A549 (cell line): Measurements from ENCODE around the gene HOXB7. TPM values are rescaled to one million over a fixed set of nuclear protein-coding genes. Genes with fewer than 3 reads are reported as not detected.

Source experiments
- ATAC-seq, 2 experiments: fragments of 200-7000 bp in 1 of 2; fragments of >200 bp in 1 of 2; cut with Nextera tagmentation in 1 of 2; cut with Tn5 transposase in 1 of 2; 3 replicates each; pipeline versions ENCODE4 v1.8.0 to v1.9.1; 2018 to 2020; ENCODE audit warnings: mild to moderate bottlenecking in 1 of 2, moderate library complexity in 1 of 2
- CTCF ChIA-PET: fragments of 300-600 bp; sonication (Branson Sonifier 250); formaldehyde crosslinking; extraction: SDS; loops from one replicate; lab custom pipeline; 2021; ENCODE audit warnings: antibody characterized with exemption, inconsistent platforms; lab: Yijun Ruan, JAX
- POLR2A ChIA-PET: fragments of 350-600 bp; formaldehyde crosslinking; extraction: SDS; loops from one replicate; lab custom pipeline; 2021; ENCODE audit warnings: antibody characterized with exemption, inconsistent platforms; lab: Yijun Ruan, JAX
- DNase-seq, 2 experiments: peaks; one replicate each; pipeline versions ENCODE4 v3.0.0 to v3.0.0-alpha.2; 2011 to 2016; ENCODE audit warnings: low read depth in 1 of 2, low spot score in 1 of 2
- FAIRE-seq: peaks from 2 replicates; lab custom pipeline; 2011; peaks lifted over from hg19 to GRCh38; lab: Jason Lieb, UNC
- H3K27ac ChIP-seq, 2 experiments: fragments of >200 bp; sonication (Bioruptor Twin); formaldehyde crosslinking; 3 replicates each; pipeline ENCODE4 v1.5.1; 2016 to 2017
- H3K4me1 ChIP-seq: fragments of >200 bp; sonication (Bioruptor Twin); formaldehyde crosslinking; 3 replicates; pipeline ENCODE4 v1.6.1; 2016
- H3K4me2 ChIP-seq: fragments of >200 bp; sonication (Bioruptor Twin); formaldehyde crosslinking; 3 replicates; pipeline ENCODE4 v1.6.1; 2016
- H3K4me3 ChIP-seq: fragments of >200 bp; sonication (Bioruptor Twin); formaldehyde crosslinking; 3 replicates; pipeline ENCODE4 v1.5.1; 2016
- H3K9me3 ChIP-seq: fragments of >200 bp; sonication (Bioruptor Twin); formaldehyde crosslinking; 3 replicates; pipeline ENCODE4 v1.6.1; 2016
- CEBPB ChIP-seq, 2 experiments: fragments of >200 bp in 1 of 2; sonication (Bioruptor Twin) in 1 of 2; formaldehyde crosslinking in 1 of 2; IDR thresholded peaks; 2 replicates each; pipeline ENCODE4 v1.6.1; 2012 to 2016
- FOSL2 ChIP-seq, 2 experiments: fragments of 450-650 bp in 1 of 2; fragments of >200 bp in 1 of 2; sonication (Bioruptor Twin) in 1 of 2; formaldehyde crosslinking; IDR thresholded peaks; 2 replicates each; pipeline versions ENCODE4 v1.5.0 to v1.6.1; 2016 to 2020; ENCODE audit warnings: mild to moderate bottlenecking in 1 of 2, moderate library complexity in 1 of 2
- FOXS1 ChIP-seq: fragments of 250-450 bp; sonication (Bioruptor Pico); IDR thresholded peaks from 2 replicates; pipeline ENCODE4 v1.5.0; 2020; ENCODE audit warnings: mild to moderate bottlenecking, moderate library complexity
- GATA3 ChIP-seq: IDR thresholded peaks from 2 replicates; pipeline ENCODE4 v1.6.1; 2012; ENCODE audit warnings: borderline replicate concordance
- HOXB13 ChIP-seq: fragments of 250-450 bp; sonication (Bioruptor Pico); IDR thresholded peaks from 2 replicates; pipeline ENCODE4 v1.5.0; 2020; ENCODE audit warnings: low read depth, mild to moderate bottlenecking, moderate library complexity
- JUN ChIP-seq, 2 experiments: fragments of >200 bp; sonication (Bioruptor Twin); formaldehyde crosslinking; IDR thresholded peaks; 2 replicates in 1 of 2; 3 replicates in 1 of 2; pipeline ENCODE4 v1.6.1; 2016 to 2017
- KDM5A ChIP-seq: fragments of 200-600 bp; sonication (generic); IDR thresholded peaks from 2 replicates; pipeline ENCODE4 v1.6.1; 2016; ENCODE audit warnings: antibody characterized with exemption, mild to moderate bottlenecking
- MYC ChIP-seq: IDR thresholded peaks from 2 replicates; pipeline ENCODE4 v1.6.1; 2012; ENCODE audit warnings: mild to moderate bottlenecking, inconsistent platforms, low read length, improper control_type of control experiment, borderline replicate concordance
- NPAS2 ChIP-seq: fragments of 250-450 bp; sonication (Bioruptor Pico); IDR thresholded peaks from 2 replicates; pipeline ENCODE4 v1.8.0; 2022; ENCODE audit warnings: mild to moderate bottlenecking, moderate library complexity, borderline replicate concordance
- NR3C1 ChIP-seq: fragments of >200 bp; sonication (Bioruptor Twin); formaldehyde crosslinking; IDR thresholded peaks from 3 replicates; pipeline ENCODE4 v1.6.1; 2017
- RARB ChIP-seq: fragments of 250-450 bp; sonication (Bioruptor Pico); IDR thresholded peaks from 2 replicates; pipeline ENCODE4 v1.8.0; 2021; ENCODE audit warnings: mild to moderate bottlenecking, moderate library complexity
- SMC3 ChIP-seq: fragments of >200 bp; sonication (Bioruptor Twin); formaldehyde crosslinking; IDR thresholded peaks from 3 replicates; pipeline ENCODE4 v1.6.1; 2018; ENCODE audit warnings: inconsistent platforms
- TFCP2L1 ChIP-seq: fragments of 250-450 bp; sonication (Bioruptor Pico); IDR thresholded peaks from 2 replicates; pipeline ENCODE4 v1.5.0; 2021; ENCODE audit warnings: mild to moderate bottlenecking
- ZFP36 ChIP-seq: fragments of 450-650 bp; IDR thresholded peaks from 2 replicates; pipeline ENCODE4 v1.6.1; 2014; ENCODE audit warnings: borderline replicate concordance; ENCODE audit not compliant: partially characterized antibody
- ZNF302 ChIP-seq: fragments of 250-450 bp; sonication (Bioruptor Pico); IDR thresholded peaks from 2 replicates; pipeline ENCODE4 v1.9.0; 2021; ENCODE audit warnings: inconsistent platforms, mild to moderate bottlenecking, moderate library complexity
- WGBS: methylation state at CpG from one replicate; pipeline ENCODE4 v1.1.6; 2017; ENCODE audit errors: missing lambda C conversion rate; 5-methylcytosine and 5-hydroxymethylcytosine counted together
- polyA plus RNA-seq, 4 experiments: library from polyadenylated mRNA; depleted of rRNA in 3 of 4; stranded (reverse); fragments of >200 nt; fragmentation: RNase III in 1 of 4; extraction: RNeasy Plus Mini Kit Qiagen cat#74134 plus additional on column Dnase treatment in 1 of 4; gene quantifications; 2 replicates in 3 of 4; 3 replicates in 1 of 4; pipeline ENCODE4 v1.2.3, GENCODE V29; 2011 to 2017
- TF ChIP-seq, protein P1 (sequence below): fragments of 250-450 bp; sonication (Bioruptor Pico); IDR thresholded peaks from 2 replicates; pipeline ENCODE4 v1.5.0; 2020; ENCODE audit warnings: low read depth, mild to moderate bottlenecking, moderate library complexity
- TF ChIP-seq, protein P2 (sequence below): IDR thresholded peaks from 2 replicates; pipeline ENCODE4 v1.6.1; 2012
- TF ChIP-seq, protein P3 (sequence below): fragments of 200-600 bp; sonication (generic); IDR thresholded peaks from 2 replicates; pipeline ENCODE4 v1.6.1; 2016; ENCODE audit warnings: antibody characterized with exemption, mild to moderate bottlenecking, moderate library complexity
- TF ChIP-seq, protein P4 (sequence below): fragments of >200 bp; sonication (Bioruptor Twin); formaldehyde crosslinking; IDR thresholded peaks from 3 replicates; pipeline ENCODE4 v1.6.1; 2016
- TF ChIP-seq, protein P5 (sequence below): fragments of >200 bp; sonication (Bioruptor Twin); formaldehyde crosslinking; IDR thresholded peaks from 3 replicates; pipeline ENCODE4 v1.5.1; 2016

The HOXB7 gene
- polyA plus RNA-seq, 2 of the 4 experiments (the other 2 are of a cell fraction): 22.3 to 32.3 TPM

- WGBS: 95% methylated on average over 43 of the region's 58 CpGs
- peak within 1 kb of the TSS; percentile 36 for H3K4me2 ChIP-seq
- H3K4me1 ChIP-seq: peaks cover 16% of the 10 kb centered on the region
- H3K27ac ChIP-seq: peak within 1 kb of the TSS in 1 of 2 experiments; percentile 31; a peak in 2 of 6 replicates
- no peaks in the 10 kb centered on the region for H3K9me3 ChIP-seq
- no peak for FAIRE-seq
- ATAC-seq: no peak
- no peak for DNase-seq
- H3K4me3 ChIP-seq: no peak within 1 kb of the TSS
- TF ChIP-seq, protein P1, sequence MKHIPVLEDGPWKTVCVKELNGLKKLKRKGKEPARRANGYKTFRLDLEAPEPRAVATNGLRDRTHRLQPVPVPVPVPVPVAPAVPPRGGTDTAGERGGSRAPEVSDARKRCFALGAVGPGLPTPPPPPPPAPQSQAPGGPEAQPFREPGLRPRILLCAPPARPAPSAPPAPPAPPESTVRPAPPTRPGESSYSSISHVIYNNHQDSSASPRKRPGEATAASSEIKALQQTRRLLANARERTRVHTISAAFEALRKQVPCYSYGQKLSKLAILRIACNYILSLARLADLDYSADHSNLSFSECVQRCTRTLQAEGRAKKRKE (CRISPR knock-in tag): no peak
- no peak for TF ChIP-seq SMC3
- TF ChIP-seq, protein P2, sequence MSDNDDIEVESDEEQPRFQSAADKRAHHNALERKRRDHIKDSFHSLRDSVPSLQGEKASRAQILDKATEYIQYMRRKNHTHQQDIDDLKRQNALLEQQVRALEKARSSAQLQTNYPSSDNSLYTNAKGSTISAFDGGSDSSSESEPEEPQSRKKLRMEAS: no peak
- TF ChIP-seq CEBPB (IDR thresholded peaks at IDR 0.05): no peak
- TF ChIP-seq RARB: no peak
- TF ChIP-seq, protein P3, sequence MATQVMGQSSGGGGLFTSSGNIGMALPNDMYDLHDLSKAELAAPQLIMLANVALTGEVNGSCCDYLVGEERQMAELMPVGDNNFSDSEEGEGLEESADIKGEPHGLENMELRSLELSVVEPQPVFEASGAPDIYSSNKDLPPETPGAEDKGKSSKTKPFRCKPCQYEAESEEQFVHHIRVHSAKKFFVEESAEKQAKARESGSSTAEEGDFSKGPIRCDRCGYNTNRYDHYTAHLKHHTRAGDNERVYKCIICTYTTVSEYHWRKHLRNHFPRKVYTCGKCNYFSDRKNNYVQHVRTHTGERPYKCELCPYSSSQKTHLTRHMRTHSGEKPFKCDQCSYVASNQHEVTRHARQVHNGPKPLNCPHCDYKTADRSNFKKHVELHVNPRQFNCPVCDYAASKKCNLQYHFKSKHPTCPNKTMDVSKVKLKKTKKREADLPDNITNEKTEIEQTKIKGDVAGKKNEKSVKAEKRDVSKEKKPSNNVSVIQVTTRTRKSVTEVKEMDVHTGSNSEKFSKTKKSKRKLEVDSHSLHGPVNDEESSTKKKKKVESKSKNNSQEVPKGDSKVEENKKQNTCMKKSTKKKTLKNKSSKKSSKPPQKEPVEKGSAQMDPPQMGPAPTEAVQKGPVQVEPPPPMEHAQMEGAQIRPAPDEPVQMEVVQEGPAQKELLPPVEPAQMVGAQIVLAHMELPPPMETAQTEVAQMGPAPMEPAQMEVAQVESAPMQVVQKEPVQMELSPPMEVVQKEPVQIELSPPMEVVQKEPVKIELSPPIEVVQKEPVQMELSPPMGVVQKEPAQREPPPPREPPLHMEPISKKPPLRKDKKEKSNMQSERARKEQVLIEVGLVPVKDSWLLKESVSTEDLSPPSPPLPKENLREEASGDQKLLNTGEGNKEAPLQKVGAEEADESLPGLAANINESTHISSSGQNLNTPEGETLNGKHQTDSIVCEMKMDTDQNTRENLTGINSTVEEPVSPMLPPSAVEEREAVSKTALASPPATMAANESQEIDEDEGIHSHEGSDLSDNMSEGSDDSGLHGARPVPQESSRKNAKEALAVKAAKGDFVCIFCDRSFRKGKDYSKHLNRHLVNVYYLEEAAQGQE: no peak
- ChIA-PET CTCF (interaction anchor here (1.0 kb wide), 1 partner anchor 225 kb away, joined by 3 read pairs; no protein-coding TSS in a partner anchor), POLR2A (no interaction called here)
Observed at GRCh38 chr17:48577946-48578615, 32.7 kb downstream of the HOXB7 start, which contains the start of gene HOXB4. Gene HOXB4, minus strand, starts transcription at chr17:48578350. Its CDS starts 31 bp downstream, at chr17:48578319.

- DNase-seq (no peak), FAIRE-seq (no peak), ATAC-seq (no peak)
- 90% methylated on average over 19 of the region's 19 CpGs for WGBS
- no peaks in the 10 kb centered on the region for H3K9me3 ChIP-seq
- ChIA-PET CTCF (no interaction called here), POLR2A (no interaction called here)
- H3K4me2 ChIP-seq: peak overlapping the region; percentile 36
- H3K27ac ChIP-seq: peak overlapping the region in 1 of 2 experiments; percentile 31; a peak in 2 of 6 replicates
- H3K4me3 ChIP-seq: no peak overlapping the region
- H3K4me1 ChIP-seq: peaks cover 16% of the 10 kb centered on the region
- TF ChIP-seq, protein P4, sequence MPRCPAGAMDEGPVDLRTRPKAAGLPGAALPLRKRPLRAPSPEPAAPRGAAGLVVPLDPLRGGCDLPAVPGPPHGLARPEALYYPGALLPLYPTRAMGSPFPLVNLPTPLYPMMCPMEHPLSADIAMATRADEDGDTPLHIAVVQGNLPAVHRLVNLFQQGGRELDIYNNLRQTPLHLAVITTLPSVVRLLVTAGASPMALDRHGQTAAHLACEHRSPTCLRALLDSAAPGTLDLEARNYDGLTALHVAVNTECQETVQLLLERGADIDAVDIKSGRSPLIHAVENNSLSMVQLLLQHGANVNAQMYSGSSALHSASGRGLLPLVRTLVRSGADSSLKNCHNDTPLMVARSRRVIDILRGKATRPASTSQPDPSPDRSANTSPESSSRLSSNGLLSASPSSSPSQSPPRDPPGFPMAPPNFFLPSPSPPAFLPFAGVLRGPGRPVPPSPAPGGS: no peak
- TF ChIP-seq ZNF302 (CRISPR knock-in tag) (no peak), KDM5A (no peak), FOXS1 (no peak), FOSL2 (IDR thresholded peaks at IDR 0.05) (no peak), FOSL2 (CRISPR knock-in tag; IDR thresholded peaks at IDR 0.05) (no peak), GATA3 (no peak), ZFP36 (no peak), JUN (IDR thresholded peaks at IDR 0.05) (no peak), MYC (no peak), TFCP2L1 (CRISPR knock-in tag) (no peak), HOXB13 (no peak), NR3C1 (no peak), NPAS2 (CRISPR knock-in tag) (no peak)
- TF ChIP-seq, protein P5, sequence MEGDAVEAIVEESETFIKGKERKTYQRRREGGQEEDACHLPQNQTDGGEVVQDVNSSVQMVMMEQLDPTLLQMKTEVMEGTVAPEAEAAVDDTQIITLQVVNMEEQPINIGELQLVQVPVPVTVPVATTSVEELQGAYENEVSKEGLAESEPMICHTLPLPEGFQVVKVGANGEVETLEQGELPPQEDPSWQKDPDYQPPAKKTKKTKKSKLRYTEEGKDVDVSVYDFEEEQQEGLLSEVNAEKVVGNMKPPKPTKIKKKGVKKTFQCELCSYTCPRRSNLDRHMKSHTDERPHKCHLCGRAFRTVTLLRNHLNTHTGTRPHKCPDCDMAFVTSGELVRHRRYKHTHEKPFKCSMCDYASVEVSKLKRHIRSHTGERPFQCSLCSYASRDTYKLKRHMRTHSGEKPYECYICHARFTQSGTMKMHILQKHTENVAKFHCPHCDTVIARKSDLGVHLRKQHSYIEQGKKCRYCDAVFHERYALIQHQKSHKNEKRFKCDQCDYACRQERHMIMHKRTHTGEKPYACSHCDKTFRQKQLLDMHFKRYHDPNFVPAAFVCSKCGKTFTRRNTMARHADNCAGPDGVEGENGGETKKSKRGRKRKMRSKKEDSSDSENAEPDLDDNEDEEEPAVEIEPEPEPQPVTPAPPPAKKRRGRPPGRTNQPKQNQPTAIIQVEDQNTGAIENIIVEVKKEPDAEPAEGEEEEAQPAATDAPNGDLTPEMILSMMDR: no peak
- TF ChIP-seq, protein P1 (CRISPR knock-in tag): no peak
- TF ChIP-seq, protein P2: no peak
Observed at GRCh38 chr17:48577330-48577945, 33.4 kb downstream of the HOXB7 start.
